HG03575 (cell line): ENCODE results near the gene C1QTNF9.

Experiments
- ATAC-seq: cut with Tn5 transposase; IDR thresholded peaks from one replicate; pipeline ENCODE4 v1.9.1; 2021; ENCODE audit not compliant: unreplicated experiment, insufficient number of reproducible peaks, low FRiP score; ENCODE audit errors: extremely low read depth

The C1QTNF9 gene

DNA sequence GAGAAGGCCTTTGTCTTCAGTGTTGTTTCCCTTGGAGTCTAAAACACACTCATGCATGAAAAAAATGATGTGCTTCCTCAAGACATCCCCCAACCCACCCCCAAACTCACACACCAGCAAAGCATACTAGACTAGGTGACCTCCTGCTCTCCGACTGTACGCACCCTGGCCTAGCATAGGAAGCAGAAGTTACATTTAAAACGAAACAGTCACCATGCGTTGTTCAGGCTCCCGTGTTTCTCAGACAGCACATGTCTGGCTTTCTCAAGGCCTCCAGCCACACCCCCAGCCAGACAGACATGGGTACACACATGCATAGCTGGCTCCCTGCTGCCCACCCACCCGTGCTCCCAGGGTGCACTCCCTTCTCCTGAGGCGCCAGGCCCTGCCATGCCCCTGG, 28.7 kb upstream of the C1QTNF9 start:
- no peak for ATAC-seq

DNA sequence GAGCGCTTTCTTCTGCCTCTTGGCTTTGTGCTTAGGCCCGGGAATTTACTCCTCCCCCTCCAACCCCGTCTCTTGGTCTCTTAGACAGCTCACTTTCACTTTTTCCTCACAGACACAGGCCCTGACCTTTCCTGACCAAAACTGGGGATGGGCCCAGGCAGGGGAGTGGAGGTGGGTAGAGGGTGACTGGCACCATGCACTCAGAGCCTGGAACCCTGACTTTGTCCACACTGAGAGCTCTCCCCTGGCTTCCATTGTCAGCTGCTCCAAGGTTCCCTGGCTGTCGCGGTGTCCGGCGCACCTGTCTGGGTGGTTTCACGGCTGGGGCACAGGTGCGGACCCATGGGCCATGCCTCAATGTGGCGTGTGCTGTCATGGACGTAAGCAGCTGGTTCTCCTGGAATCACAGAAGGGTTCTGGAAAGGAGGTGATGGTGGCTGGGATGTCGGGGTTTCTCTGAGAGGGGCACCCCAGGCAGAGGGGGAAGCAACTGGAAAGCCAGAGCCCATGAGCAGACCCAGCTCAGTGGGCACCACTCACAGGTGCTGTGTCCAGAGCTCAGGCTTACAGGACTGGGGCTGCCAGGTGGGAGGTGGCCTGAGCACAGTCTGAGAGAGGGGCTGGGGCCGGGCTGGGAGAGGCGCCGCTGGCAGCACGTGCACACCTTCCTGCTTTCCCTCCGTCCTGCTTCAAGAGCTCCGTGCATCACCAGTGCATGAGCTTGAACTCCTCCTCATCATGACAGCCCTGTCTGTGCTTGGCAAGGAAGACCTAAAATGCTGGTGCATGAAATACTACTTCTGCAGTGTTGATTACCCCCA, 28.0 kb upstream of the C1QTNF9 start:
- no peak for ATAC-seq

DNA sequence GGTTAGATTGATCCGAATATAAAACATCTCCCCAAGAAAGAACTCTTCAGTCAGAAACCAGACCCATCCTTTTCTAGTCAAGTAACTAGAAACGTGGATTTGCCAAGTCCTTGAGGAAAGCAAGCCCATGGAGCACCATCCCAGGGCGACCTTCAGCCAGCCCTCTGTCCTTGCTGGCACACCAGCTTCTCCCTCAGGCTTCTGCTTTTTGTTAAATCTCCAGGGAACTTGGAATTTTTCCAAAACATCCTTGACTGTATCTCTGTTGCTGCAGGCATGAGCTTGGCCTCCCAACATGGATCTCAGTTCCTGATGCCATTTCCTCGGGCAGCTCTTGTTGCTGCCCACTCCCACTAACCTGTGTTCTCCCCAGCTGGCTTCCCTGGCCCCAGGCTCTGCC, 27.1 kb upstream of the C1QTNF9 start:
- ATAC-seq, result no peak

DNA sequence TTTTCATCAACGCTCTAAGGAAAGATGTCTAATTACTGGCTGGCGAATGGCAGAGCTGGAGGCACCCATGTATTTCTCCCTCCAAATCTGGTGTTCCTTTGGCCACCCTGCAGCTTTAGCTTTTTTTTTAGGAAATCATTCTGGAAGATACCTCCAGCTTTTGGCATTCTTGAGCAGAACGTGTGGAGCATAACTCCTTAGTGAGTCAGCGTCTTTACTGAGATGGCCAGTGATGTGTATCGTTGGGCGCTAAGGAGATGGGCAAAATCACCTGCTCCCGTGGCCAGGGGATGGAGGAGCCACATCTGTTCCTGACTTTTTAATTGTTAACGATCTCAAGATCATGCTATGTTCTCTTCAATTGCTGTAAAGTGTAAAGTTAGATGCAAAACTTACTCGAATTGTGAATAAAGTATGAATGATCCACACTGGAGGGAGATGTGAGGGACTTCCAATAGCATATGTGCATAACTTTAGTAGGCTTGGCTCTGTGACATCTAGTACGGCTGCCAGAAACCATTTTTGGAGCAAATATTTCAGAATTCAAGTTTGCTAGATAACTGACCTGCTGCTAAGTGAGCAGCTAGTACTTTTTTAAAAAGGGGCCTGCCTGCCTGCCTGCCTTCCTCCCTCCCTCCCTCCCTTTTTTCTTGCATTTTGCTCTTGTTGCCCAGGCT, 24.4 kb upstream of the C1QTNF9 start:
- no peak for ATAC-seq

DNA sequence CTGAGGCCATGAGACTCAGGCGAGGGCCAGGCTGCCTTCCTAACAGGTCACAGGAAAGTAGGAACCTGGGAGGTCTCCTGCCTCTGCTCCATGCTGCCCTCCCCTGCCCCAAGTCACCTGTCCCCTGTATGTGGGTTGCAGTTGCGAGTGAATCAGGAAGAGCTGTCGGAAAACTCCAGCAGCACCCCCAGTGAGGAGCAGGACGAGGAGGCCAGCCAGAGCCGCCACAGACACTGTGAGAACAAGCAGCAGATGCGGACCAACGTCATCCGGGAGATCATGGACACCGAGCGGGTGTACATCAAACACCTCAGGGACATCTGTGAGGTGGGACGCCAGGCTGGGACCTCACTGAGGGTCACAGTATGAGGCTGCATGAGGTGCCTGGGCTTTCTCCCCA, 22.8 kb upstream of the C1QTNF9 start:
- no peak for ATAC-seq

DNA sequence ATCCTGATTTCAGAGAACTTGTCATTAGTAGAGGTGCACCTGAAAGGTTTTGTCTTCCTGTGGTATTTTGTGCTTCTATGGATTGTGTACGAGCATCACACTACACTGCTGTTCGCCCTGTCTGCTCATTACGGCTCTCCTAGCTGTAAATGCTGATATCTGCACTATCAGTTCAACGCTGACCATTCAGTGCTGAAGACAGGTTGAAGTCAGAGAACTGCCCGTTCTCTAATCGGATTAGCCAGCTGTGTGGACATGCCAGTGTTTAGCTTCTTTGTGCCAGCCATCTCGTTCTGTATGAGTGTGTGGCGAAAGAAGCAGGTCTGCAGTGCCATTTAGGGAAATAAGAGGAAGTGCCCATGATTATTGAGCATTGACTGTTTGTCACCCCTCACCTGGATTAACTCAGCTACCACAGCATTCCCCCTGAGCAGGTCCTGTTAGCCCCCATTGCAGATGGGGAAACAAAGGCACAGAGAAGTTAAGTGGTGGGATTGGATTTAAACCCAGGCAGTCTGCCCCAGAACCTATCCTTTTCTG, 21.6 kb upstream of the C1QTNF9 start:
- ATAC-seq, result no peak

DNA sequence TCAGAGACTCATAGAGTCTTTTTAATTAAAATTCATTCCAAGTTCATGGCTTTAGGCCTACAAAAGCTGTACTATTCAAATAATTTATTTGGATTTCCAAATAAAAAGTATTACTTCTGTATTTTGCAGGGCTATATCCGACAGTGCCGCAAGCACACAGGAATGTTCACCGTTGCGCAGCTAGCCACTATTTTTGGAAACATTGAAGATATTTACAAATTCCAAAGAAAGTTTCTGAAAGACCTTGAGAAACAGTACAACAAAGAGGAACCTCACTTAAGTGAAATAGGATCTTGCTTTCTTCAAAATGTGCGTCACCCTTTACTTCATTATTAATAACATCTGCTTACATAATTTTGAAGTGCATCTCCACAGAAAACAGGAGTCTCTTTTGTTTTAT, 20.5 kb upstream of the C1QTNF9 start:
- ATAC-seq, result no peak

DNA sequence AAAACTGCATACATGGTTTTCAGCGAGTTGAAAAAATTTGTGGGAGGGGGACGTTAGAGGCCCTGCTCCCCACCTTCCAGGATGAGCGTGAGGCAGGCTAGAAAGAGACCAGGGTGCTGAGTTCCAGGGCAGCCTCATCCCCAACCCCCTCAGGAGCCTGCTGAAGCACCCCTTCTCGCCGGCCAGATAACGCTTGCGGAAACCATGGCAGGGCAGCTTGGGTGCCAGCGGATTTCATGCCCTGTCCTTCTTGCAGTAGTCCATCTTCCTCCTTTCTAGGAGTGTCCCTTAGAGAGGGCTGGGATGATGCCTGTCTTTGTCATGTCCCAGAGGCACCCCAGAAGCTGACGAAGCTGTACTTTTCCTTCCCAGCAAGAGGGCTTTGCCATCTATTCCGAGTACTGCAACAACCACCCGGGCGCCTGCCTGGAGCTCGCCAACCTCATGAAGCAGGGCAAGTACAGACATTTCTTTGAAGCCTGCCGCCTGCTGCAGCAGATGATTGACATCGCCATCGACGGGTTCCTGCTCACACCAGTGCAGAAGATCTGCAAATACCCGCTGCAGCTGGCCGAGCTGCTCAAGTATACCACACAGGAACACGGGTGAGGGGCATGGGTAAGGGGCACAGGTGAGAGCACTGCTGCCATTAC, 19.0 kb upstream of the C1QTNF9 start:
- ATAC-seq, result no peak

DNA sequence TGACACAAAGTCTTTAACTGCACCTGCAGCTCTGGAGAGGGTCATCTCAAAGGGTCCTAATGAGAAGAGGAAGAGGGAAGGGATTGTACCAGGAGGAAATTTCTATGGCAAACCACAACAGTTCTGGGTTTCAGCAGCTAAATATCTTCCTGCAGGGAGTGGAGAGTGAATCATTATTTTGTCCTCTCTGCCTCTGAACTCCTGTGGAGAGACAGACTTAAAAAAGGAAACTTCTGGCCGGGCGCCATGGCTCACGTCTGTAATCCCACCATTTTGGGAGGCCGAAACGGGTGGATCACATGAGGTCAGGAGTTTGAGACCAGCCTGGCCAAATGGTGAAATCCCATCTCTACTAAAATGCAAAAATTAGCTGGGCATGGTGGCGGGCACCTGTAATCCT, 16.9 kb upstream of the C1QTNF9 start:
- no peak for ATAC-seq

DNA sequence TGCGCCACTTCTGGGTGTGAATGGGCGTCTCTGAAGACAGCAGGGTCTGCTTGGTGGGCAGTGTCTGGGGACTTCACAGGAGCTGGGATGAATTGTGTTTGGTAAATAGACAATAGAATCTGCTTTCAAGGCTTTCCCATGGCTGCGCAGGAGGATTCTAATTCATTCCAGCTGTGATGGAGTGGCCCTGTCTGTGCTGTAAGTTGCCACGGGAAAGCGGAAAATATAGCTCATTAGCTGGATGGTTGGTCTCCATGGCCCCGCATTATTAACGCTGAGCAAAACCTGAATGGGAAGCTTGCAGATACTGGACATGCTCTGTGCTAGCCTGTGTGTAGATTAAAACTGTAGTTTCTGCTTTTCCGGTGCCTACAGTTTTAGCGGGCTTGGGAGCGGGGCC, 15.6 kb upstream of the C1QTNF9 start:
- ATAC-seq, result no peak

DNA sequence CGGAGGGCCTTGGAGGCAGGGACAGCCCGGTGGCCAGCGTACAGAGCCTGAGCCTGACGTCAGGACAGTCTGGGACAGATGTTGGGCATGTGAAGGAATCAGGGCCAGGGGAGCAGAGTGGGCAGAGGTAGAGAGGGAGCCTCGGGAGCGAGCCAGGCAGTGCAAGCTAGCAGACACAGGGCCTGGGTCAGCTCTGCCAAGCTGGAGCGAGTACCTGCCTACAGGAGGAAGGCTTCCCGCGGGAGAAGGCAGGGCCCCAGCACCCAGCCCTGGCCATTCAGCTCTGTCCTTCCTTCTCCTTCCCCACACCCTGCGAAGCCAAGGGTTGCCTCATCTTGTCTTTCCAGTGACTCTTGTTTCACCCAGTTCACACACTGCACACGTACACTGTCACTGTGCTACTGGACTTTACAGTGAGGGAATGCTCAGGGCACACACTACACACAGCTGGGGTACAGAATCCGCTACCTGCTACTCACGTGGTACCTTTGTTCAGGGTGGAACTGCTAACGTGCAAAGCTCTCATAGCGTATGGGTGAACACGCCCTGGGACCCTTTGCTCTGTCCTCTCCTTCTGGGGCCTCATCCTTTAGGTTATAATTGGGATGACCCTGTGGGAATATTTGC, 9.8 kb upstream of the C1QTNF9 start:
- no peak for ATAC-seq

DNA sequence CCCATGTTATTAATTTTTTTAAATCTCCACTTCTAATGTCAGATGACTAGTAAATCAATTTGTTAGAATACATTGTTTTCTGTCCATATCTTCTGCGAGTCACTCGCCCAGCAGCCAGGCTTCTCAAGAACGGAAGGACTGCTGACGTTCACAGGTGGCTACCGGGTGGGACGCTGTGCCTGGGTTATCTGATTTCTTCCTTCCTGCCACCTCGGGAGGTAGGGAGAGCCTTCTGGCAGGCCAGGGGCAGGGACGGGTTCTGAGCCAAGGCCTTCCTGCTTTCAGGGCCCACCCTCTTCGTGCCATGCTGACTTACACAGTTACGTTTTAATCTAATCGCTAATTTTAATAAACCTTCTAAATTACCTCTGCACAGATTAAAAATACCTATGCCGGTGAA, 7.9 kb upstream of the C1QTNF9 start:
- no peak for ATAC-seq

DNA sequence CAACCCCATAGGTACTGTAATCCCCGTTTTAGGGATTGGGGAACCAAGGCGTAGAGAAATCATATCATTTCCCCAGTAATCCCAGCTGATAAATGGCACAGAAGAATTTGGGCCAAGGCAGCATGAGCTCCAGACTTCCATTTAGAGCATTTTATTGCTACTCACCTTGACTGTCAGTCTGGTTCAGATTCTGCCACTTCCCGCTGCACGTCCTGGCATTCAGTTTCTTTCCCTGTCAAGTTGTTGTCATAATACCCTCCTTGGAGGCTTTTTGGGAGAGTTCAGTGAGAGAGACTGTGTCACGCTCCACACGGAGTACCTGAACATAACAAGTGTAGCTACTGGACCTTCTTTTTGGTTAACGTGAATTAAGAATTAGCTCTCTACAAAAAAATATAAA, 7.5 kb upstream of the C1QTNF9 start:
- no peak for ATAC-seq

DNA sequence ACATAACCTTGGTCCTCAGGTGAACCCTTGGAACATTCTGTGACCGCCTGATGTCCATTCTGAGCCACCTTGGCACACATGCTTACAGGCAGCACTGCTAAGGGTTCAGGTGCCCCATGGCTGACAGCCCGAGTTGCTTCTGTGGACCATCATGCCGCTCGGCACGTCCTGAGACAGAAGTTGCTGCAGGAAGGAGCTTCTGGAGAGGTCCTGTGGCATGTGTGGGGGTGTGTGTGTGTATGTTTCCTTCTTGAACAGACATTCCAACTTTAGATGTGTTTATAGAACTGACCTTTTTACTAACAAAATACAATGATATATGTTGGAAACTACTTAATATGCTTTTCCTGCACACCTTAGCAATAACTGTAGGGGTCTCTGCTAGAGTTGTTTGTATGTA, 4.8 kb upstream of the C1QTNF9 start:
- ATAC-seq, result no peak

DNA sequence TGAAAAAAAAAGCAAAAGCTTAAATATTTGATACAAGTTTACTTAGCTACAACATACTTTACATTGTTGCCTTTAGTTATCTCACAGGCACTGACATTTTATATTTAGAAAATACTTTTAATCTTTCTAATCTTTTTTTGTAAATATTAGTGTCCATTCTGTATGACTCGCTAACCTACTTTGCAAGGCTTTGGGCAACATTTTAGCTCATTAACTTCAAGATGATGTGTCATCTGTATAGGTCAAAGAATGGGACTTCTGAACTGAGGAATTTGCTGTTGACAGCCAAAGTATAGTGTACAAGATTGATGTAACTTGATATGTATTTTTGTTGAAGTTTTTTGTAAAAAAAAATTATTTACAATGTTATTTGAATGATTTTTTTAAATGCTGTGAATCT, 2.7 kb upstream of the C1QTNF9 start:
- no peak for ATAC-seq

DNA sequence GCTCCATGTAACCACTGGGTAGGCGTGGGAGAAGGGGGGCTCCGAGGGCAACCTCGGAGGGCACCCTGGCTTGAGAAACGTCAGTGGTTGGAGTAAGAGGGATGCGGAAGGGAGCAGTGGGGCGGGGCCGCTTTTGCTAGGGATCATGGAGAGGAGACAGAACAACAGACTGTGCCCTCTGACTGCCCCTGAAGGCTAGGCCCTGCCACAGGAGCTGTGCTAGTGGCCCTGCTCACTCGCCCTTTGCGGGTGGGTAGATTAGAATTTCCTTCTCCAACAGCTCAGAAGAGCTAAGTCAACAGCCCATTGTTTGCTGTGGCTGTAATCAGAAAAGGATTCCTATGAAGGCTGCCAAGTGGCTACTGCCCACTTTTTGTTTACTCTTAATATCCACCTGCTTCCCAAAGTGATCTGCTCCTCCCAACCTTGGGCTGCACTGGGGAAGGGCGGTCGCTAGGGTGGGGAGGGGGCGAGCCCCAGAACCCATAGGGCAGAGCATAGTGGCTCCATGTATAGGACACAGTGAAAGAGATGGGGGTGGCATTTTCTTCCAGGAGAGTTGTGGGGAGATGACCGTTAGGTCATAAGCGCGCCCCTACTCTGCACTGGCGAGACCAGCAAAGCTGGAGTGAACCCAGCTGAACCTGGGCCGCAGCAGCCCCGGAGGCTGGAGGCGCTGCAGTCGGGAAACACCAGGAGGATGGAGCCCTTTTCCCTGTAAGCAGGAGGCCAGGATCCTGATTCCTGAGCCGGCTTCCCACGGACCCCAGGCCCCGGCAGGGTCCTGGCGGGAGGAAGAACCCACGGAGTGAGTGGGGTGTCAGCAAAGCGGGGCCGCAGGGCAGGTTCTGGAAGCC, 1.9 kb upstream of the C1QTNF9 start:
- ATAC-seq, result no peak

DNA sequence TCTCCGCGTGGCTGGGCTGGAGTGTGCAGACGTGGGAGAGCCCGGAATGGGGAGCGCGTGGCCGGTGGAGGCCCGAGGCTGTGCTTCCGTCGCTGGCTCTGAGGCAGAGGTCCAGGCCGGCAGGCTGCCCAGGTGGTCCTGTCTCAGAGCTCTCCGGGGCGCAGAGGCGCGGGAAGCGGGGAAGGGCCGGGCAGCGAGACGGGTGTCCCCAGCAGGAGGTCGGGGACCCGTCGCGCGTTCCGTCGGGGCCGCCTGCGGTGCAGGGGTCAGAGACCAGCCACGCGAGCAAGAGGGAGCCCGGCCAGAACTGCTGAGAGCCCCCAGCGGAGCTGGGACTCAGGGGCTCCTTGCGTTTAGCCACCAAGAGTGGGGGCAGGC, 1.3 kb upstream of the C1QTNF9 start:
- ATAC-seq, result no peak

DNA sequence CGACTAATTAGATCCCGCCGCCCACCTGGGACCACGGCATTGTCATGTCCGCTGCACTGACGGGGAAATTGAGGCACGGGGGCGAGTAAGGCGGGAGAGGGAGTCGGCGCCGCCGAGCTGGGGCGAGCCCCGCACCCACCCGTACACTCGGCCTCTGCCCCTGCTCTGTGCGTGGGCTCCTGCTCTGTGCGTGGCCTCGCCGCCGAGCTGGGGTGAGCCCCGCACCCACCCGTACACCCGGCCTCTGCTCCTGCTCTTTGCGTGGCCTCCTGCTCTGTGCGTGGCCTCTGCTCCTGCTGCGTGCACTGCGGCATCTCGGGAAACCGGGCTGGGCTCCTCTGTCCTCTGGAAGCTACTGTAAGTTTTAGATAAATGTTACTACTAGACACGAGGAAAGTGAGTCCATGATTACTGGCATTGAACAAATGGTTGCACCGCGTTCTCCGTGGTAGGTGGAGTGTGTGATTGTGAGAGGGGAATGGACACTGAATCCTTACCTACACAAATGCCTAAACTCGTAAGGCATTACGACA, 826 bp upstream of the C1QTNF9 start:
- ATAC-seq, result no peak

DNA sequence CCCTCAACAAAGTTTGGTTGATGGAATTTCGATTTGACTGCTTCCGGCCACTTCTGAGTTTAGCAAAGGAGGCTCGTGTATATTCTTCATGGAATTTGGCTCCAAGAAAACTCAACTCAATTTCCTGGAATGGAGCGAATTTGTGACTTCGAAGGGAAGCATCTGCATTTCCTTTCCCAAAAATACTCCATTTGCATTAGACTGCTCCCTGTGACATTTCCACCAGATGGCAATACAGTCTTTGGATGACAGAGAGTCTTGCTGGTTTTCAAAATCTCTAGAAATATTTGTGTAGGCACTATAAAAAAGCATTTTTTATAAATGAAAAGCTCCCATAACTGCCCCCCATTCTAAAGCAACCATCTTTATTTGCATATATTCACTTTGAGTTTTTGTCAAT, 4.1 kb downstream of the C1QTNF9 start:
- no peak for ATAC-seq
